ENCODE data around the gene COL28A1.

The COL28A1 gene

GRCh38 chr7:7427363-7427762 is 108.3 kb downstream of the COL28A1 start:
- no peak overlapping the region for H3K9ac ChIP-seq (ENCODE audit: low read length)
- H3F3A ChIP-seq (ENCODE audit: insufficient read depth, low read length): no peaks in the 10 kb centered on the region
- no peaks in the 10 kb centered on the region for H3K9me3 ChIP-seq (ENCODE audit: low read length)
- H4K20me1 ChIP-seq (ENCODE audit: insufficient read depth, low read length): no peaks in the 10 kb centered on the region
- TF ChIP-seq CTCF (IDR thresholded peaks at IDR 0.05; ENCODE audit: low read length) (no peak), EZH2 (IDR thresholded peaks at IDR 0.05; ENCODE audit: borderline replicate concordance, low read length) (no peak)
- H3K4me3 ChIP-seq (ENCODE audit: low read depth, low read length, poor library complexity, severe bottlenecking): no peak overlapping the region
- H3K27me3 ChIP-seq (ENCODE audit: insufficient read depth, low read length): no peaks in the 10 kb centered on the region
- no peaks in the 10 kb centered on the region for H3K79me2 ChIP-seq (ENCODE audit: insufficient read depth, low read length)
- no peaks in the 10 kb centered on the region for H3K9me2 ChIP-seq (ENCODE audit: low read depth, low read length)
- H3K4me2 ChIP-seq (ENCODE audit: low read length): no peak overlapping the region
- no peak overlapping the region for H2AFZ ChIP-seq (ENCODE audit: low read length)
- no peak overlapping the region for H3K27ac ChIP-seq (ENCODE audit: low read depth, low read length, poor library complexity, severe bottlenecking)
- no peaks in the 10 kb centered on the region for H3K36me3 ChIP-seq (ENCODE audit: insufficient read depth, low read length)
- peaks cover 8% of the 10 kb centered on the region for H3K4me1 ChIP-seq (ENCODE audit: insufficient read depth, low read length, severe bottlenecking)

- H3K4me3 ChIP-seq (ENCODE audit: low read depth, low read length, poor library complexity, severe bottlenecking): no peak overlapping the region
- H2AFZ ChIP-seq (ENCODE audit: low read length): no peak overlapping the region
- no peak overlapping the region for H3K4me2 ChIP-seq (ENCODE audit: low read length)
- no peak overlapping the region for H3K27ac ChIP-seq (ENCODE audit: low read depth, low read length, poor library complexity, severe bottlenecking)
- no peaks in the 10 kb centered on the region for H3K9me3 ChIP-seq (ENCODE audit: low read length)
- peaks cover 8% of the 10 kb centered on the region for H3K4me1 ChIP-seq (ENCODE audit: insufficient read depth, low read length, severe bottlenecking)
- H4K20me1 ChIP-seq (ENCODE audit: insufficient read depth, low read length): no peaks in the 10 kb centered on the region
- H3F3A ChIP-seq (ENCODE audit: insufficient read depth, low read length): no peaks in the 10 kb centered on the region
- H3K36me3 ChIP-seq (ENCODE audit: insufficient read depth, low read length): no peaks in the 10 kb centered on the region
- no peak for TF ChIP-seq EZH2 (IDR thresholded peaks at IDR 0.05; ENCODE audit: borderline replicate concordance, low read length)
- TF ChIP-seq CTCF (IDR thresholded peaks at IDR 0.05; ENCODE audit: low read length): no peak
- no peaks in the 10 kb centered on the region for H3K9me2 ChIP-seq (ENCODE audit: low read depth, low read length)
- no peaks in the 10 kb centered on the region for H3K27me3 ChIP-seq (ENCODE audit: insufficient read depth, low read length)
- no peaks in the 10 kb centered on the region for H3K79me2 ChIP-seq (ENCODE audit: insufficient read depth, low read length)
- no peak overlapping the region for H3K9ac ChIP-seq (ENCODE audit: low read length)
These were observed 109.0 kb downstream of the COL28A1 start for GRCh38 chr7:7426676-7427075.

GRCh38 chr7:7425321-7425720 is 110.4 kb downstream of the COL28A1 start:
- H2AFZ ChIP-seq (ENCODE audit: low read length): no peak overlapping the region
- H3F3A ChIP-seq (ENCODE audit: insufficient read depth, low read length): no peaks in the 10 kb centered on the region
- no peaks in the 10 kb centered on the region for H3K79me2 ChIP-seq (ENCODE audit: insufficient read depth, low read length)
- no peak for TF ChIP-seq EZH2 (IDR thresholded peaks at IDR 0.05; ENCODE audit: borderline replicate concordance, low read length)
- no peak for TF ChIP-seq CTCF (IDR thresholded peaks at IDR 0.05; ENCODE audit: low read length)
- H3K4me3 ChIP-seq (ENCODE audit: low read depth, low read length, poor library complexity, severe bottlenecking): no peak overlapping the region
- H3K27me3 ChIP-seq (ENCODE audit: insufficient read depth, low read length): no peaks in the 10 kb centered on the region
- H3K9ac ChIP-seq (ENCODE audit: low read length): no peak overlapping the region
- H3K4me1 ChIP-seq (ENCODE audit: insufficient read depth, low read length, severe bottlenecking): peaks cover 8% of the 10 kb centered on the region
- H3K9me3 ChIP-seq (ENCODE audit: low read length): no peaks in the 10 kb centered on the region
- H3K27ac ChIP-seq (ENCODE audit: low read depth, low read length, poor library complexity, severe bottlenecking): no peak overlapping the region
- no peak overlapping the region for H3K4me2 ChIP-seq (ENCODE audit: low read length)
- H4K20me1 ChIP-seq (ENCODE audit: insufficient read depth, low read length): no peaks in the 10 kb centered on the region
- H3K36me3 ChIP-seq (ENCODE audit: insufficient read depth, low read length): no peaks in the 10 kb centered on the region
- no peaks in the 10 kb centered on the region for H3K9me2 ChIP-seq (ENCODE audit: low read depth, low read length)

All from OCI-LY1 (cell line).